ENCODE data around the gene EXOC3. TPM values are rescaled to one million over a fixed set of nuclear protein-coding genes. Genes with fewer than 3 reads are reported as not detected.

EXOC3 gene
- total RNA-seq, 1 donor from 2014 or later: 42.4 TPM

DNA sequence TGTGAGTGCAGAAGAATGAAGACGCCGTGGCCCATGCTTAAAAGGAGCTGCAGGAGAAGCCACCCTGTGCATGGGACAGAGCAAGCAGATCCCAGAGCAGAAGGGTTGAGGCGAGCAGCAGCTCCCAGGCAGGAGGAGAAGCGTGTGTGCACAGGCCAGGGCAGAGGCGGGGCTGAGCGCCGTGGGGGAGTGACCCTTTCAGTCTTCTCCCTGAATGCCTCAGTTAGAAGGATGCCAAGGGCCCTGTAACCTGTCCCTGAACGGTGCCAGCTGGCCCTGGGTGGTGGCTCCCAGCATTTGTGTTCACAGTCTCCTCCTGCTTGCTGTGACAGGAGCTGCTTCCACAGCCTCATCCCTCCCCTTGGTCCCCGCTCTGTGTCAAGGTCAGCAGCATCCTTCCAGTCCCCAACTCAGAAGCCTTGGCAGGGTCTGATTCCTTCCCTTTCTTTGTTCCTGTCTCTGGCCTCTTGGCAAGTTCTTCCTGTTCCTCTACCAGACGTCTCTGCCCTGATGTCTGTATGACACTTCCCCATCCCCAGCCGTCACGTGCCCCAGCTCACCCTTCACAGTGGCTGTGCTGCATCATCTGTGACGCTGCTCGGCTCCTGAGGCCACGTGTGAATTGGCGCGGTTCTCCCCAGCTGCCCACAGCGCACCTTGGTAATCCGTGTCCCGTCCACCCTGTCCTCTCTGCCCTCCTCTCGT lies 5.2 kb downstream of the EXOC3 start:
- no peak for TF ChIP-seq CTCF (IDR thresholded peaks at IDR 0.05; ENCODE audit: insufficient read depth, low read length, severe bottlenecking)
- no peak for DNase-seq (ENCODE audit: low read depth)
- peaks cover 21% of the 10 kb centered on the region for H3K36me3 ChIP-seq (ENCODE audit: control insufficient read depth, insufficient read depth, low read length)

GRCh38 chr5:448766-449090 lies 5.8 kb downstream of the EXOC3 start:
- Histone ChIP-seq H3K4me3 (ENCODE audit: low read depth, low read length) (no peak overlapping the region), H3K36me3 (ENCODE audit: control insufficient read depth, insufficient read depth, low read length) (peaks cover 21% of the 10 kb centered on the region), H3K27me3 (ENCODE audit: control insufficient read depth, insufficient read depth, low read length) (no peaks in the 10 kb centered on the region)
- no peak for TF ChIP-seq CTCF (IDR thresholded peaks at IDR 0.05; ENCODE audit: insufficient read depth, low read length, severe bottlenecking)
- no peak for FAIRE-seq
- DNase-seq (ENCODE audit: low read depth): no peak

More for the DNA sequence above, 5.2 kb downstream of the EXOC3 start:
- no peak for FAIRE-seq
- Histone ChIP-seq H3K4me3 (ENCODE audit: low read depth, low read length) (no peak overlapping the region), H3K27me3 (ENCODE audit: control insufficient read depth, insufficient read depth, low read length) (no peaks in the 10 kb centered on the region)

DNA sequence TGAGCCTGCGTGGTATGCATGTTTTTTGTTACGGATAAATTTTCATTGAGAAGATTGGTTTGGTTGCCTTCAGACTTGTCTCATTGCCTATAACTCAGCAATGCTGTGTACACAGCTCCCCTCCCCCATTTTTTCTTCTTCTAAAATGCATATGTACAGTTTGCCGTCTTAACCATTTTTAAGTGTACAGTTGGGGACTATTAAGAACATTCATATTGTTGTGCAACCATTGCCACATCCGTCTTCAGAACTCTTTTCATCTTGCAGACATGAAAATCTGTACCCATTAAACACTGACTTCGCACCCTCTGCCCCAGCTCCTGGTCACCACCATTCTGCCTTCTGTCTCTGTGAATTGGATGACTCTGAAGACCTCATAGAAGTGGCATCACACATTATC lies 6.2 kb downstream of the EXOC3 start:
- Histone ChIP-seq H3K36me3 (ENCODE audit: control insufficient read depth, insufficient read depth, low read length) (peaks cover 21% of the 10 kb centered on the region), H3K4me3 (ENCODE audit: low read depth, low read length) (no peak overlapping the region), H3K27me3 (ENCODE audit: control insufficient read depth, insufficient read depth, low read length) (no peaks in the 10 kb centered on the region)
- FAIRE-seq (no peak), DNase-seq (ENCODE audit: low read depth) (no peak)
- TF ChIP-seq CTCF (IDR thresholded peaks at IDR 0.05; ENCODE audit: insufficient read depth, low read length, severe bottlenecking): no peak

GRCh38 chr5:451587-452458 lies 8.8 kb downstream of the EXOC3 start:
- no peak for FAIRE-seq
- DNase-seq (ENCODE audit: low read depth): no peak
- Histone ChIP-seq H3K36me3 (ENCODE audit: control insufficient read depth, insufficient read depth, low read length) (peaks cover 26% of the 10 kb centered on the region), H3K4me3 (ENCODE audit: low read depth, low read length) (no peak overlapping the region), H3K27me3 (ENCODE audit: control insufficient read depth, insufficient read depth, low read length) (no peaks in the 10 kb centered on the region)
- no peak for TF ChIP-seq CTCF (IDR thresholded peaks at IDR 0.05; ENCODE audit: insufficient read depth, low read length, severe bottlenecking)

DNA sequence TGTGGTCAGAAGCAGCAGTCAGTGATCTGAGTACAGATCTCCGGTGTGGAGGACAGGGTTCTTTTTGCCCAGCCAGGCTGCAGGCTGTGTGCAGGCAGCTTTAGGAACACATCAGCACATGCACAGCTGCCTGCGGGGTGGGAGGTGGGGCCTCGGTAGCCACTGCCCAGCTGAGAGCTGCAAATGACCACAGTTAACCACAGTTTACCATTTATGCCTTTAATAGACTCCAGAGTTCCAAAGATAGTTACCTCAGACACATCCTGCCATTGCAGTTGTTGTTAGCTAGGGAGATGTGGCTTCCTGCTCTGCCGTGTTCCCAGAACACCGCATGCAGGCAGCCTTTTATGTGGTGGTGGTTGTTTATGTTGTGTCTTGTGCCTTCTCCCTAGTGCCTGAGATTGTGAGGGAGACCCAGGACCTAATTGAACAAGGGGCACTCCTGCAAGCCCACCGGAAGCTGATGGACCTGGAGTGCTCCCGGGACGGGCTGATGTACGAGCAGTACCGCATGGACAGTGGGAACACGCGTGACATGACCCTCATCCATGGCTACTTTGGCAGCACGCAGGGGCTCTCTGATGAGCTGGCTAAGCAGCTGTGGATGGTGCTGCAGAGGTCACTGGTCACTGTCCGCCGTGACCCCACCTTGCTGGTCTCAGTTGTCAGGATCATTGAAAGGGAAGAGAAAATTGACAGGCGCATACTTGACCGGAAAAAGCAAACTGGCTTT lies 10.2 kb downstream of the EXOC3 start:
- no peak overlapping the region for H3K4me3 ChIP-seq (ENCODE audit: low read depth, low read length)
- no peak for TF ChIP-seq CTCF (IDR thresholded peaks at IDR 0.05; ENCODE audit: insufficient read depth, low read length, severe bottlenecking)
- H3K36me3 ChIP-seq (ENCODE audit: control insufficient read depth, insufficient read depth, low read length): peaks cover 19% of the 10 kb centered on the region
- DNase-seq (ENCODE audit: low read depth) (no peak), FAIRE-seq (no peak)
- no peaks in the 10 kb centered on the region for H3K27me3 ChIP-seq (ENCODE audit: control insufficient read depth, insufficient read depth, low read length)

Measured in bronchial epithelial cell (primary cell).